ENCODE measurements around the gene DENND4A. TPM values are rescaled to one million over a fixed set of nuclear protein-coding genes. Genes with fewer than 3 reads are reported as not detected.

The DENND4A gene
- total RNA-seq, 2 experiments from 2014 or later: 47.3 to 52.0 TPM

DNA sequence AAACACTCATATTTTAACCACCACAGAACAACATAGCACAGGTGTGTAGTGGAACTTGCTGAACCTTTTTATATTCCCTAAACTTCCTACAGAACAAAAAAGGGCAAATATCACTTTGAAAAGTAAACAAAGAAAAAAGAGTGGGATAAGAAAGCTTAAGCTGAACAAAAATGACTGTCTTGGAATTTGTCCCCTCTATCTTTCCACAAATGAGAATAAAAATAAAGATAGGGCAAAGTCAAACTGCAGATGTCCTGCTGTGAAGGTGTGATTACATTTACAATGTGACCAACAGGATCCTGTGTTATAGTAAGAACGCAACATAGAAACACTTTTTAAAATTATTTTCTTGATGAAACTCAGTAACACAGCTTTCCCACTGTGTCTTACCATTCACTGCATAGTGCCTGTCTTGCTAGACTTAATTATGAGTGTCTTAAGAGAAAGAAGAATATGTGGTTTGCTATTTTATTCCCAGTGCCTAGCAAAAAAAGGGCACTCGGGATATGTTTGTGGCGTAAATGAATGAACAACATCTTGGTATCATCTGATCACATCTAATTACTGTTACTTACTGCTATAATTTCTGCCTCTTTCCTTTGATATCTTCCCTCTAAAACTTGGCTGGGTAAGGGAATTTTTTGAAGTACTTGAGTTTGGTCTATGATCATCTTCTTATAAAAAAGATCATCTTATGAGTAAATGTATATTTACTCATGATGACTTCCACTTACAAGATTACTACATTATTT lies 67.5 kb downstream of the DENND4A start:
- Mint-ChIP-seq H3K27me3 (no peaks in the 10 kb centered on the region), H3K4me3 (no peak overlapping the region), H3K27ac (no peak overlapping the region), H3K9me3 (ENCODE audit: low read depth) (no peaks in the 10 kb centered on the region), H3K36me3 (peaks cover 24% of the 10 kb centered on the region), H3K4me1 (no peaks in the 10 kb centered on the region)
- ATAC-seq: no peak
- DNase-seq: no peak
- CTCF ChIA-PET: interaction anchor here (0.6 to 1.5 kb wide), 3 partner anchors 11 to 130 kb away, joined by 3 read pairs; no protein-coding TSS in a partner anchor

DNA sequence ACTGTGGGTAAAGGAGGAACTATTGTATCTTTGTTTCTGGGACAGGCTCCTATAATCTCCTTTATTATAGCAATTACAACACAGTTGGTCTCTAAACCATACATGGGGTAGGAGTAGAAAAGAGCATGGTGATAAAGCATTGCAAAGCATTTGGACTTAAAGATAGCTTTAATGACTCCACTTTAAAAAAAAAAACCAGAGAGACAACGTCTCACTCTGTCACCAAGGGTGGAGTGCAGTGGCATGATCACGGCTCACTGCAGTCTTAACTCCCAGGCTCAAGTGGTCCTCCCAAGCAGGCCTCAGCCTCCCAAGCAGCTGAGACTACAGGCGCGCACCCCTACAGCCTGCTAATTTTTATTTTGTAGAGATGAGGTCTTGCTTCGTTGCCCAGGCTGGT lies 68.2 kb downstream of the DENND4A start:
- no peaks in the 10 kb centered on the region for H3K27me3 Mint-ChIP-seq
- H3K9me3 Mint-ChIP-seq (ENCODE audit: low read depth): no peaks in the 10 kb centered on the region
- H3K4me1 Mint-ChIP-seq: no peaks in the 10 kb centered on the region
- CTCF ChIA-PET: interaction anchor here (0.6 to 1.5 kb wide), 3 partner anchors 12 to 131 kb away, joined by 3 read pairs; no protein-coding TSS in a partner anchor
- no peak overlapping the region for H3K4me3 Mint-ChIP-seq
- ATAC-seq (no peak), DNase-seq (no peak)
- peaks cover 25% of the 10 kb centered on the region for H3K36me3 Mint-ChIP-seq
- no peak overlapping the region for H3K27ac Mint-ChIP-seq

DNA sequence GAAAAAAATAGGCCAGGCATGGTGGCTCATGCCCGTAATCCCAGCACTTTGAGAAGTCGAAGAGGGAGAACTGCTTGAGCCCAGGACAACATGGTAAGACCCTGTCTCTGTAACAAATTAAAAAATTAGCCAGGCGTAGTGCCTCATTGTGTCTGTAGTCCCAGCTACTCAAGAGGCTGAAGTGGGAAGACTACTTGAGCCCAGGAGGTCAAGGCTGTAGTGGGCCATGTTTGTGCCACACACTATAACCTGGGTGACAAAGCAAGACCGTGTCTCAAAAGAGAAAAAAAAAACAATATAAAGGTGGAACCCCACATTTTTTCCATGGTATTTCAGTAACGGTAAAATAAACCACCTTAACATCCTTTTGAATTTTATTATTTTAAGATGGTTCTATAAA lies 69.9 kb downstream of the DENND4A start:
- ATAC-seq: no peak
- no peak for DNase-seq
- H3K36me3 Mint-ChIP-seq: peaks cover 33% of the 10 kb centered on the region
- H3K9me3 Mint-ChIP-seq (ENCODE audit: low read depth): no peaks in the 10 kb centered on the region
- no peaks in the 10 kb centered on the region for H3K4me1 Mint-ChIP-seq
- no peaks in the 10 kb centered on the region for H3K27me3 Mint-ChIP-seq
- H3K4me3 Mint-ChIP-seq: no peak overlapping the region
- CTCF ChIA-PET: interaction anchor here (1.6 kb wide), 1 partner anchor 141 kb away, joined by 3 read pairs; no protein-coding TSS in a partner anchor
- no peak overlapping the region for H3K27ac Mint-ChIP-seq

DNA sequence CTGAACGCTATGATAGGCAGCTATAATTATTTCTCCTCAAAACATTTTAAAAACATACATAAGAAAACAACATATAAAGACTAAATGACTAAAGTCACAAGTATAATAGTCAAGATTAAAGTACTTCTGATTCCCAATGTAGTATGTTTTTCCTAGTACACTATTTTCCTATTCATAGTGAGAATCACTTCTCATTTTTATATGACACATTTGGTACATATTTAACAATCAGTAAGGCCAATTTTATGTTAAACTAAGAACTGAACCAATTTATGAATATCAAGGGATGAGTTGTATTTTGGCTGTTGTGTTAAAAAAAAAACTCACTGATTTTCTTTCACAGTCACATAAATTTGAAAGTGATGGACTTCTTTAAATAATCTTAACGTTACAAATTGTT lies 79.7 kb downstream of the DENND4A start:
- peaks cover 5% of the 10 kb centered on the region for H3K4me1 Mint-ChIP-seq
- no peaks in the 10 kb centered on the region for H3K9me3 Mint-ChIP-seq (ENCODE audit: low read depth)
- H3K4me3 Mint-ChIP-seq: no peak overlapping the region
- H3K36me3 Mint-ChIP-seq: peaks cover 59% of the 10 kb centered on the region
- no peaks in the 10 kb centered on the region for H3K27me3 Mint-ChIP-seq
- H3K27ac Mint-ChIP-seq: no peak overlapping the region
- ATAC-seq: no peak
- DNase-seq: no peak
- CTCF ChIA-PET: interaction anchor here (0.7 kb wide), 1 partner anchor 74 kb away, joined by 3 read pairs; no protein-coding TSS in a partner anchor

DNA sequence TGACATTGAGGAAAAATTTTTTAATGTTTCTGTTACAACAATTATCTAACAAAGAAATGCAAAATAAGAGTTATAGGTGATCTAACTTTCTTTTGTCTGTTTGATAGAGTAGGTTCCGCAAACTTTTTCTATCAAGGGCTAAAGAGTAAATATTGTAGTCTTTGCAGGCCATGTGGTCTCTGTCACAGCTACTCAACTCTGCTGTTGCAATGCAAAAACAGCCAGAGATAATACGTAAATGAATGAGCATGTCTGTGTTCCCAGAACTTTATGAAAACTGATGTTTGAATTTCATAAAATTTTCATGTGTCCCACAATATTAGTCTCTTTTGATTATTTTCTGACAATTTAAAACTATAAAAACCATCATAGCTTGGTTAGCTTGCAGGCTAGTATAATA lies 97.0 kb downstream of the DENND4A start:
- no peak overlapping the region for H3K27ac Mint-ChIP-seq
- no peaks in the 10 kb centered on the region for H3K27me3 Mint-ChIP-seq
- no peak overlapping the region for H3K4me3 Mint-ChIP-seq
- no peak for ATAC-seq
- CTCF ChIA-PET: no interaction called here
- no peaks in the 10 kb centered on the region for H3K4me1 Mint-ChIP-seq
- H3K36me3 Mint-ChIP-seq: peaks cover 40% of the 10 kb centered on the region
- no peak for DNase-seq
- no peaks in the 10 kb centered on the region for H3K9me3 Mint-ChIP-seq (ENCODE audit: low read depth)

DNA sequence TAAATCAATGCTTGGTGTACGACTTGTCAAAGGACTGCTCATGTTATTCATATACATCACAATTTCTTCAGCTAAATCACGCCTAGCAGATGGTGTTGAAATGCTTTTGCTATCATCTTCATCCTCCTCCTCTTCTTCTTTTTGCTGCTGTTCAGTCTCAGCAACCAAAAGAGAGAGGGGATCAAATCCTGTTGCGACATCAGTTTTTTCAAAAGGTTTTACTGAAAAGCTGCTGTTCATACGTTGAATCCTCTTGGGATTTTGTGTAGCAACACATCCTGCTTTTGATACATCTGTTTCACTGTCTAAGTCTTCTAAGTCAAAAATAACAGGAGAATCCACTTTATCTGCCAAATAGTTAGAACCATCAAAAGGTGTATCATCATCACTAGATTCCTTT lies 101.3 kb downstream of the DENND4A start:
- H3K4me3 Mint-ChIP-seq: no peak overlapping the region
- ATAC-seq: no peak
- CTCF ChIA-PET: interaction anchor here (1.2 kb wide), 1 partner anchor 22 kb away, joined by 3 read pairs; no protein-coding TSS in a partner anchor
- no peaks in the 10 kb centered on the region for H3K9me3 Mint-ChIP-seq (ENCODE audit: low read depth)
- H3K4me1 Mint-ChIP-seq: peaks cover 2% of the 10 kb centered on the region
- H3K27me3 Mint-ChIP-seq: no peaks in the 10 kb centered on the region
- peaks cover 61% of the 10 kb centered on the region for H3K36me3 Mint-ChIP-seq
- no peak overlapping the region for H3K27ac Mint-ChIP-seq
- DNase-seq: no peak

DNA sequence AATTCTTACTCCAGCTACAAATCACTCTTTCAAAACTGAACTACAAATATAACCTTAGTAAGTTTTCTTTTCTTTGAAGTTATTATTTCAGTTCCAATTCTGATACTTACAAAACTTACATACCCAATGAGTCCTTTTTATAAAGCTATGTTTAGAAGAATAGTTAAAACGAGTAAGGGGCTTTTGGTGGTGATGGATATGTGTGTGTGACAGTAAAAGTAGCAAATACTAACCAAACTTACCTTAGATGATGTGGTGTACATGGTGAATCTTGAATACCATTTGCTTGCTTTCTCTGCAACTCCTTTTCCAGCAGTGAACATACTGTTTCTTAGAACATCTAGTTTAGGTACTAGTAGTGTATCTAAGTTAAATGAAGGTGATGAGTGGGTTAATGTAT lies 101.9 kb downstream of the DENND4A start:
- Mint-ChIP-seq H3K4me1 (peaks cover 3% of the 10 kb centered on the region), H3K27me3 (no peaks in the 10 kb centered on the region), H3K9me3 (ENCODE audit: low read depth) (no peaks in the 10 kb centered on the region), H3K36me3 (peaks cover 62% of the 10 kb centered on the region), H3K27ac (no peak overlapping the region), H3K4me3 (no peak overlapping the region)
- no peak for DNase-seq
- CTCF ChIA-PET: no interaction called here
- ATAC-seq: no peak

DNA sequence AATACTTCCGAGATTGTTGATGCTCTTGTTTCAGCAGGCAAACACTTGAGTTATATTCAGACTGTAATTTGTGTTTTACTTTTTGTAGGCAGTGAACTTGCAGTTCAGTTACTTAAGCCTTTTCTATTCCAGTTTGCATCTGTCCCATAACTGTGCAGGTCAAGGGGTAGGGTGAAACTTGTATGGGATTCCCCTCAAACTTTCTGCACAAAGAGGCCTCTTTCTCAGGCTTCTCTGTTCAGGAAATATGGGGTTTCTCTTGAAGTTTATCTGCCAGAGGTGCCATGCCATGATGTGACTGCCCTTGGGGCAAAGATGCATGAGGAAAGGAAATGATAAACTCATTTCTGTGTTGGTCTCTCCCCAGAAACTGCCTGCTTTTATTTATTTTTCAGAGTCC lies 103.6 kb downstream of the DENND4A start:
- Mint-ChIP-seq H3K4me3 (no peak overlapping the region), H3K27me3 (no peaks in the 10 kb centered on the region), H3K27ac (no peak overlapping the region), H3K9me3 (ENCODE audit: low read depth) (no peaks in the 10 kb centered on the region), H3K36me3 (peaks cover 65% of the 10 kb centered on the region), H3K4me1 (peaks cover 7% of the 10 kb centered on the region)
- CTCF ChIA-PET: no interaction called here
- ATAC-seq: no peak
- DNase-seq: no peak

DNA sequence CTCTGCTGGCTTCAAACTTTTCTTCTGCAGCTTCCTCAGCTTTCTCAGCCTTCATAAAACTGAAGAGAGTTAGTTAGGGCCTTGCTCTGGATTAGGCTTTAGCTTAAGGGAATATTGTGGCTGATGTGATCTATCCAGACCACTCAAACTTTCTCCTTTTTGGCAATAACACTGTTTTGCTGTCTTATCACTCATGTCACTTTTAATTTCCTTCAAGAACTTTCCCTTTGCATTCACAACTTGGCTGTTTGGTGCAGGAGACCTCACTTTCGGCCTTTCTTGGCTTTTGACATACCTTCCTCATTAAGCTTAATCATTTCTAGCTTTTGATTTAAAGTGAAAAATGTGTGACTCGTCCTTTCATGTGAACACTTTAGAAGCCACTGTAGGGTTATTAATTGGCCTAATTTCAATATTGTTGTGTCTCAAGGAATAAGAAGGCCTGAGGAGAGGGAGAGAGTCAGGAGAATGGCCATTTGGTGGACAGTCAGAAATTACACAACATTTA lies 109.6 kb downstream of the DENND4A start:
- ATAC-seq (no peak), DNase-seq (no peak)
- Mint-ChIP-seq H3K27me3 (no peaks in the 10 kb centered on the region), H3K4me3 (no peak overlapping the region), H3K4me1 (peaks cover 7% of the 10 kb centered on the region), H3K36me3 (peaks cover 30% of the 10 kb centered on the region), H3K9me3 (ENCODE audit: low read depth) (no peaks in the 10 kb centered on the region), H3K27ac (no peak overlapping the region)
- CTCF ChIA-PET: no interaction called here

DNA sequence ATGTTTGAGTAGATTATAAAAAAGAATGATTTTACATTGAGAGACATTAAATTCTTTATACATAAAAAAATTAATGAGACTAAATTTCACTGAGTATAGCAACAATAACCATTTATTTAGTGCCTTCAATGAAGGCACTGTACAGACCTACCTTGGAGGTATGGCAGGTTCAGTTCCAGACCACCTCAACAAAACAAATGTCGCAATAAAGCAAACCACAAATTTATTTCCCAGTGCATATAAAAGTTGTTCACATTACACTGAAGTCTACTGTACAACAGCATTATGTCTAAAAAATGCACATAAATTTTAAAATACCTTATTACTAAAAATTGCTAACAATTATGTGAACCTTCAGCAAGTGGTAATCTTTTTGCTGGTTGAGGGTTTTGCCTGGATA lies 111.5 kb downstream of the DENND4A start:
- ATAC-seq (no peak), DNase-seq (no peak)
- no peak overlapping the region for H3K27ac Mint-ChIP-seq
- CTCF ChIA-PET: interaction anchor here (0.9 kb wide), 1 partner anchor 104 kb away, joined by 3 read pairs; no protein-coding TSS in a partner anchor
- H3K27me3 Mint-ChIP-seq: no peaks in the 10 kb centered on the region
- no peaks in the 10 kb centered on the region for H3K9me3 Mint-ChIP-seq (ENCODE audit: low read depth)
- H3K36me3 Mint-ChIP-seq: peaks cover 19% of the 10 kb centered on the region
- H3K4me1 Mint-ChIP-seq: peaks cover 7% of the 10 kb centered on the region
- no peak overlapping the region for H3K4me3 Mint-ChIP-seq

DNA sequence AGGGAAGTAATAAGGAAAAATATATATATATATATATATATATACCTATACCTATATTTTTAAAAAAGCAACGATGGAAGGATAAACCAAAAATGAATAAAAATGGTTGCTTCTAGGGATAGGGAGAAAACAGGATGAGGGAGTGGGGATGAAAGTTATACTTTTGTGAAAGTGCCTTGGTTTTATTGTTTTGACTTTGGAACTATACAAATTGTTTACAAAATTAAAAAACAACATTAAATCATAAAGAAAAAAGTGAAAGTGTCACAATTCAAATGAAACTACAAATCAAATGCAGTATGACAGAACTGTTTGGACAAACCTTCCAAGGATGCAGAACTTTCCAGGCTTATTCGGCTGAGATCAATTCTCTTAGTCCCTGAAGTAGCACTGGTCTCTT lies 116.0 kb downstream of the DENND4A start:
- H3K27ac Mint-ChIP-seq: no peak overlapping the region

DNA sequence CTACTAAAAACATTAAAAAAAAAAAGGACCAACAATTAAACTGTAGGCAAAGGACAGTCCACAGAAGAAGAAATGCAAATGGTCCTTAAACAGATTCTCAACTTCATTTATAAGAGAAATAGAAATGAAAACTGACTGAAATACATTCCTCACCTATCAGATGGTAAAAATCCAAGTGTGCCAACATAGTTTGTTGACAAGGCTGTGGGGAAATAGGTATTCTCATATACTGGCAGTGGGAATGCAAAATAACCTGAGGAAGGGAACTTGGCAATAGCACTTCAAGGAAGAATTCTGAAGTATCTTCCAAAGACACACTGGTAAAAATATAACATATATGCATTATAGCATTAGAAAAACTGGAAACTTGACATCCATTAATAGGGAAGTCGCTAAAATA lies 116.5 kb downstream of the DENND4A start:
- H3K27me3 Mint-ChIP-seq: no peaks in the 10 kb centered on the region
- no peaks in the 10 kb centered on the region for H3K9me3 Mint-ChIP-seq (ENCODE audit: low read depth)
- H3K4me3 Mint-ChIP-seq: no peak overlapping the region
- ATAC-seq: no peak
- H3K36me3 Mint-ChIP-seq: peaks cover 28% of the 10 kb centered on the region
- H3K27ac Mint-ChIP-seq: no peak overlapping the region
- CTCF ChIA-PET: no interaction called here
- no peaks in the 10 kb centered on the region for H3K4me1 Mint-ChIP-seq
- DNase-seq: no peak

More for the DNA sequence above, 116.0 kb downstream of the DENND4A start:
- Mint-ChIP-seq H3K4me3 (no peak overlapping the region), H3K9me3 (ENCODE audit: low read depth) (no peaks in the 10 kb centered on the region), H3K36me3 (peaks cover 29% of the 10 kb centered on the region), H3K27me3 (no peaks in the 10 kb centered on the region), H3K4me1 (no peaks in the 10 kb centered on the region)
- DNase-seq: no peak
- ATAC-seq: no peak
- CTCF ChIA-PET: no interaction called here

DNA sequence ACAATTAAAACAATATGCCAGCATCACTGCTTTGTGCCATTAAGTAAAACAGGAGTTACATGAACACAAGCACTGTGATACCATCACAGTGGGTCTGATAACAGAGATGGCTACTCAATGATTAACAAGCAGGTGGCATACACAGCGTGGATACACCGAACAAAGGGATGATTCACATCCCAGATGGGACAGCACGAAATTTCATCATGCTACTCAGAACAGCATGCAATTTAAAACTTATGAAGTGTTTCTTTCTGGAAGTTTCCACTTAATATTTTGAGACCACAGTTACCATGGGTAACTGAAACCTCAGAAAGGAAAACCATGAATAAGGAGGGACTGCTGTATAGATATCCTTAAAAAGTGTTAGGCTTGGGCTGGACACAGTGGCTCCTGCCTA lies 125.8 kb downstream of the DENND4A start:
- CTCF ChIA-PET: no interaction called here
- peaks cover 39% of the 10 kb centered on the region for H3K36me3 Mint-ChIP-seq
- ATAC-seq (no peak), DNase-seq (no peak)
- no peak overlapping the region for H3K4me3 Mint-ChIP-seq
- no peaks in the 10 kb centered on the region for H3K27me3 Mint-ChIP-seq
- H3K9me3 Mint-ChIP-seq (ENCODE audit: low read depth): no peaks in the 10 kb centered on the region
- H3K4me1 Mint-ChIP-seq: no peaks in the 10 kb centered on the region
- H3K27ac Mint-ChIP-seq: no peak overlapping the region

DNA sequence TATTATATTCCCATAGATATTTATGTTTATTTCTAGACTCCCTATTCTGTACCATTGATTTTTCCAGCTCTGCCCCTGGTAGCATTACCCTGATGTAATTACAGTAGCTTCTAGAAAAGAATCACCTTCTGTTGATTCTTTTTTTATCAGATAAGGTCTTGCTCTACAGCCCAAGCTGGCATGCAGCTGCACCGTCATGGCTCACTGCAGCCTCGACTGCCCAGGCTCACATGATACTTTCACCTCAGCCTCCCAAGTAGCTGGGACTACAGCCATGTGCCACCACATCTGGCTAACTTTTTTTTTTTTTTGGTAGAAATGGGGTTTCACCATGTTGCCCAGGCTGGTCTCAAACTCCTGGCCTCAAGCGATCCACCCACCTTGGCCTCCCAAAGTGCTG lies 128.6 kb downstream of the DENND4A start:
- DNase-seq: no peak
- H3K36me3 Mint-ChIP-seq: peaks cover 34% of the 10 kb centered on the region
- no peaks in the 10 kb centered on the region for H3K4me1 Mint-ChIP-seq
- CTCF ChIA-PET: no interaction called here
- H3K27ac Mint-ChIP-seq: no peak overlapping the region
- H3K27me3 Mint-ChIP-seq: no peaks in the 10 kb centered on the region
- no peak for ATAC-seq
- no peaks in the 10 kb centered on the region for H3K9me3 Mint-ChIP-seq (ENCODE audit: low read depth)
- H3K4me3 Mint-ChIP-seq: no peak overlapping the region

Data from activated CD8-positive, alpha-beta memory T cell treated with anti-CD3 and anti-CD28 coated beads, Interleukin-2, amount 10 ng/mL, durations not matched to agents 7 days and 5 days (primary cell).